ENCODE data around the gene WDFY2.
"Not testable (repeated sequence)": the region's sequence is repeated elsewhere in the genome, so short reads cannot be mapped to it uniquely, and the experiment has no call there.

WDFY2 gene, protein sequence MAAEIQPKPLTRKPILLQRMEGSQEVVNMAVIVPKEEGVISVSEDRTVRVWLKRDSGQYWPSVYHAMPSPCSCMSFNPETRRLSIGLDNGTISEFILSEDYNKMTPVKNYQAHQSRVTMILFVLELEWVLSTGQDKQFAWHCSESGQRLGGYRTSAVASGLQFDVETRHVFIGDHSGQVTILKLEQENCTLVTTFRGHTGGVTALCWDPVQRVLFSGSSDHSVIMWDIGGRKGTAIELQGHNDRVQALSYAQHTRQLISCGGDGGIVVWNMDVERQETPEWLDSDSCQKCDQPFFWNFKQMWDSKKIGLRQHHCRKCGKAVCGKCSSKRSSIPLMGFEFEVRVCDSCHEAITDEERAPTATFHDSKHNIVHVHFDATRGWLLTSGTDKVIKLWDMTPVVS

DNA sequence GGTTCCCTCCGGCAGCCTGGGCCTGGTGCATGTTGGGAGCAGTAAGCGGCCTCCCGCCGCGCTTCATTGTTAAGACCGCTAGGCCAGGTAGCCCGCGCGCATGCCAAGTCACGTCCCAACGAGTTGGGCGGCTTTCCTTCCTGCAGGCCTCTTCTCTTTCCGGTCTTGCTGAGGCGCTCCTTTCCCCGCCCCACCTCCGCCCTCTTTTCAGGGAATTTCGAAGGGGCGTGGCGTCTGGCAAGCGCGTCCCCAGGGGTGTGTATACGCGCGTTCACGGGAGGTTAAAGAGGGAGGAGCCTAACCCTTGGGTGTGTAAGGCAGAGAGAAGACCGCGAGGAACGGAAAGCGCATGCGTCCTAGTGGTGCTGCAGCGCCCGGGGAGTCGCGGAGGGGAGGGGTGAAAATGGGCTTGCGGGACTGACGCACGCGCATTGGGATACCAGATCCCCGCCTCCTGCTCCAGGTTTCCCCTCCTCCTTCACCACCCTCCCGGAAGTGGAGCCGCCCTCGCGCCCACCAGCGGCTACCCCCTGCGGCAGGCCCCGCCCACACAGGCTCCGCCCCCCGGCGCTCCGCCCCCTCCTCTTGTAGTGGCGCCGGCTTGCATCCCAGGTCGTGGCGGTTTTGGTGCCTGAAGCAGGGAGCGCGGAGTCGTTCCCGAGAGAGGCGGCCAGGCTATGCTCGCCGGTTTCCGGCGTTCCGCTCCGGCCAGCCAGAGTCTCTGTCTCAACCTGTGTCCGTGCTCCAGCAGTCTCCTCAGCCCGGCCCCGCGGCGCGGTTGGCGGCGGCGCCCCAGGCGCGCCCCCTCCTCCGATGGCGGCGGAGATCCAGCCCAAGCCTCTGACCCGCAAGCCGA lies at the start of gene WDFY2:
Gene WDFY2, plus strand, starts transcription at position 588 of the 856 bp plus-strand sequence. Its CDS starts 226 bp downstream, at position 814.
- DNase-seq = peak; percentile 99

DNA sequence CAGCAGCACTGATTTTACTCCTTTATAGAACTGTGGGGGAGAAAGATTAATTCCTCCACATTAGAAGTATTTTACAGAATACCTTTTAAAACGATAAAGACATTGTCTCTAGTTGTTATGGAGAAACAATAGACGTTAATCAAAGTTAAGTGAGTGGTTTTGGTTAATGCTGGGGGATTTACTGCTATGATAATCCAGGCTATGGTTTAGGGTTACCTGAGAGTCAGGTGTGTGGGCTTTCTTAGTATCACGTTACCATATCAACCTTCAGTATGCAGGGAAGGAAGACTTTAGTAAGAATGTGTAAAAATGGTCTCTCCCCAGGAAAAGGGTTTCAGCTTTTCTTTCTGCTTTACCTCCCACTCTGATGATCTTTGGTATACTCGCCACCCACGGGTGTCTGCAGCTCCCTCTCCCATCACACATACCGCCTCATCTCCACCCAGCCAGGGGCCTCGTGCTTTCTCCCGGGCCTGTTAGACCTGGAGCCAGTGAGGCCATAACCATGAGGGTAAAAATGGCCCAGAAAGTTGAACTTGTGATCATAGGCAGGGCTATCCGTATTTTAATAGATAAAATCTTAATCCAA lies 45.6 kb upstream of the WDFY2 start:
- DNase-seq = no peak

DNA sequence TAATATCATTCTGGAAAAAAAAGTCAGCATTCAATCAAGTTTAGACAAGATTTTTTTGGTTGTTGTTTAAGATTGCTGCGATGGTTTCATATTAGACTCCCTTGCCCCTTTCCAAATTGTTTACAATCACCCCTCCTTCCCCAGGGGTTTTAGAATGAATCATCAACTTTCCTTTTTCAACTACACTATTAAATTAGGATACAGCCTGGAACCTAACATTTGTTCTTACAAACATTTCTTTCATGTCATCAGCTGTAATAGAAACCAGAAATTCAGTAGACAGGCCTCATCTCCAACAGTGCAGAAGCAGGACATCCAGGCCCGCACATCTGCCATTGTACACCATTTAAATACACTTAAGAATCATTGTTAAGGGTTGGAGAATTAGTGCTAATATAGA lies 44.4 kb upstream of the WDFY2 start:
- no peak for DNase-seq

DNA sequence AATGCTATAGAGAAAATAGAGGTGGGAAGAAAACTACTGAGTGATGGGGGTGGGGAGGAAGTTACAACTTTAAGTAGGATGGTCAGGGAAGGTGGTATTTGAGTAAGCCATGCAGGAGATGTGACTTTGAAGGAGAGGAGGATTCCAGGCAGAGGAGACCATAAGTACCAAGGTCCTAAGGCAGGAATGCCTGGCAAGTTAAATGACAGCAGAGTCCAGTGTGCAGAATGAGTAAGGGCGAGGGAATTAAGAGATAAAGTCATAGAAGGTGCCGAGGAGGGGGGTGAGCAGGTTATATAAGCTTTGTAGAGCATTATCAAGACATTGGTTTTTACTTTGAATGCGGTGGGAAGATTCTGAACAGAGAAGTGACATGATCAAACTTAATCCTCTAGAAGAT lies 43.2 kb upstream of the WDFY2 start:
- DNase-seq = no peak

DNA sequence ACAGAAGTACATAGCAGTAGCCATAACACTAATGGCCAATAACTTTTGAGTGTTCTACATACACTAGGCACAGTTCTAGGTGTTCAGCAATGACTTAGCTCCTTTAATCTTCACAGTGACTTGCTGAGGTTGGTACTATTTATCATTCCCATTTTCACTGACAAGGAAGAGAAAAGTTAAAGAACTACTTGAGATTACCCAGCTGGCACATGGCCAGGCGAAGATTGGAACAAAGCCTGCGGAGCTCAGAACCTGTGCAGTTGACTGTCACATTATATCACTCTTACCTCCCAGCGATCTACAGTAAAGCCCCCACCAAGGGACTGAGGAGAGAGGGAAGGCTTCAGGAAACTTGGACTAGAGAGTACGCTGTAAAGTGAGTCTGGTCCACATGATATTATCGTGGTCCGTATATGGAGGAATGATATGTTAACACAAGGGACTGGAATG lies 42.4 kb upstream of the WDFY2 start:
- DNase-seq = no peak

DNA sequence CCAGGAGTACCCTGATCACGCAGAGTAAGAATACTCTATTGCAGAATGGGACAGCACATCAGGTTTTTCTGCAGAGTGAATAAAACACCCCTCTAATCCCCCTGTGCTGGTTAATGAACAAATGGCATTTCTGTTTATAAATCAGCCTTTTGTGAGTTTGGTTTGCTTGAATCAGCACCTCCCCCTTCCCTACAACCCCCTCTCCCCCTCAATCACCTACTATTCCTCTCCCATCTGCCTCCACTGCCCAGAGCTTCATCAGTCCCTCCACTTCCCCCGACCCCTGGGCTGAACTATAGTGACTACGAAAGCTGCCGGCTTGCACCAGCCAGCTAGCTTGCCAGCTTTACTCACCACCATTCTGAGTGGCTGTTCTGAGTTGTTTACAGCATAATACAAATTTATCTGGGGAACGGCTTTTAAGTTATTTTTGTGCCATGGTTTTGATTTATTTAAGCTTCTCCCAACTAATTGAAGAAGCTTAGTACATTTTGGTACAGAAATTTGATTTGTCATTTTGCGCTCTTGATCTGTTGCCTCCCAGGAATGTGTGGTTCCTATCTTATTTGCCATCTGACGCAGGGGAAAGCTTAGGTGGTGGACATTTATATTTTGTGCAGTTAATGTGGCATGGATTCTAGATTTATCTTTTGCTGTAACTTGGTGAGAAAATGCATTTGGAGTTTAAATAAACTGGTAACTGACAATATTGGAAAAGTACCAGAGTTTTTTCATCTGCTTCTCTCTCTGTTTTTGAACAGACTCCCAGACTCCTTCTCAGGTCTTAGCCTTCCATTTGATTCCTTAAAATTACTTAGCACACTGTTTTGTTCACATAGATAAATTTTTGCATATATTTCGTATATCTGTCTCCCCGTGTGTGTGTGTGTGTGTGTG lies 41.7 kb upstream of the WDFY2 start:
- DNase-seq = no peak

DNA sequence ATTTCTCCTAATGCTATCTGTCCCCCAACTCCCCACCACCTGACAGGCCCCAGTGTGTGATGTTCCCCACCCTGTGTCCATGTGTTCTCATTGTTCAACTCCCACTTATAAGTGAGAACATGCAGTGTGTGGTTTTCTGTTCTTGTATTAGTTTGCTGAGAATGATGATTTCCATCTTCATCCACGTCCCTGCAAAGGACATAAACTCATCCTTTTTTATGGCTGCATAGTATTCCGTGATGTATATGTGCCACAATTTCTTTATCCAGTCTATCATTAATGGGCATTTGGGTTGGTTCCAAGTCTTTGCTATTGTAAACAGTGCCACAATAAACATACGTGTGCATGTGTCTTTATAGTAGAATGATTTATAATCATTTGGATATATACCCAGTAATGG lies 38.8 kb upstream of the WDFY2 start:
- DNase-seq = not testable (repeated sequence)

DNA sequence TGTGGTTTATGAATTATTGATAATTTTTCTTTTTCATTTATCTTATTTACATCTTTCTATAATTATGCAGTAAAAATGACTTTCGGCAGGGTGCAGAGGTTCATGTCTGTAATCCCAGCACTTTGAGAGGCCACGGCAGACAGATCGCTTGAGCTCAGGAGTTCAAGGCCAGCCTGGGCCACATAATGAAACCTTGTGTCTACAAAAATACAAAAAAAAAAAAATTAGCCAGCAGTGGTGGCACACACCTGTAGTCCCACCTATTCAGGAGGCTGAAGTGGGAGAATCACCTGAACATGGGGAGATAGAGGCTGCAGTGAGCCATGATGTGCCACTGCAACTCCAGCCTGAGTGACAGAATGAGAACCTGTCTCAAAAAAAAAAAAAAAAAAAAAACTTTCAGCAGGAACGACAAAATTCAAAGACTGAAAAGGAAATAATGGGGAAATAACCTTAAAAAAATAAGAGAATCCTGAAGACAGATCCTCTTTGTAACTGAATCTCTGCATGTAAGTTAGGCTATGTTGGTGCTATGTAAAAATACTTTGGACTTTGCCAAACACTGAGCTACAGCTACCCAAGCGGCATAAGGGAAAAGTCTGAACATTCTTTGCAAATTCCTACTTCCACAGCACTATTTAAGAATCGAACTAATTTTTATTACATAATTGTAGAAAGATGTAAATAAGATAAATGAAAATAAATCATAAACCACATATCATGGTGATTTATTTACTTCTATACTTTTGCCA lies 36.7 kb upstream of the WDFY2 start:
- no peak for DNase-seq

DNA sequence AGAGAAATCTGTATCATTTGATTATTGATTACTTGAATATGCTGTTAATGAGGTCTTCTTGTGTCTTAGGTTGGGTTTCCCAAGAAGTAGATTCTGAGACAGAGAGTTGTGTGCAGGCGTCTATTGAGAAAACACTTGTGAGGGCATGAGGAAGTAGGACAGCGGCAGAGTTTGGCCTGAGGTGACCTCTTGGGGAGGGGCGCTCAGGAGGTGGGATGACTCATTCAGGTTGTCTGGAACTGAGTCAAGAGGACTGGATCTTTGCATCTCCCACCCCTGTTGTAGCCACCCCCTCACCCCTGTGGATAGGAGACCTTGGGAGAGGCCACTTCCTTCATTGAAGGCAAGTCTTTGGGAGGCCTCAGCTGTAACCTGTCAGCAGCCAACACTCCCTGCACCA lies 35.2 kb upstream of the WDFY2 start:
- no peak for DNase-seq

DNA sequence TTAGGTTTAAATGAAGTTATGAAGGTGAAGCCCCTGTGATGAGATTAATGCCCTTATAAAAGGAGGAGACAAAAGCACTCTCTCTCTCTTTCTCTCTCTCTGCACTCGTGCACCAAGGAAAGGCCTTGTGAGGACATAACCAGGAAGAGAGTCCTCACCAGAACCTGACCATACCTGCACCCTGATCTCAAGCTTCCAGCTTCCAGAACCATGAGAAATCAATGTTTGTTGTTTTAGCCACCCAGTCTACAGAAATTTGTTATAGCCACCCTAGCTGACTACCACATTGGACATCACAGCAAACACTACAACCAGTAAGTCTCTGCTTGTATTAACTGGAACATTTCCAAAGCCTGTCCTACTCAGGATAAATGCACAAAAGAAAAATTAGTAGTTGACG lies 34.7 kb upstream of the WDFY2 start:
- DNase-seq = no peak

DNA sequence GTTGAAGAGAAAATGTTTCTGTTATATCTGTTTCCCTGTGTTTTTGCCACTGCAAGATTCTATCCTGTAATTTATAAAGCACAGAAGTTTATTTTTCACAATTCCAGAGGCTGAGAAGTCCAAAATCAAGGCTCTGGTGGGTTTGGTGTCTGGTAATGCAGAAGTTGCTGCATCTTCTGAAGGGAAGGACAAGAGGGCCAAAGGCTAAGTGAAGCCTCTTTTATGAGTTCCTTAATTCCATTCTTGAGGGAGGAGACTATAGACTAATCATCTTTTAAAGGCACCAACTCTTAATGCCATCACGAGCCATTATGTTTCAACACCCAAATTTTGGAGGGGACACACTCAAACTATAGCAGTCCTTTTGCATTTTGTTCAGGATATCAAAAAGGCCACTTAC lies 34.1 kb upstream of the WDFY2 start:
- no peak for DNase-seq

DNA sequence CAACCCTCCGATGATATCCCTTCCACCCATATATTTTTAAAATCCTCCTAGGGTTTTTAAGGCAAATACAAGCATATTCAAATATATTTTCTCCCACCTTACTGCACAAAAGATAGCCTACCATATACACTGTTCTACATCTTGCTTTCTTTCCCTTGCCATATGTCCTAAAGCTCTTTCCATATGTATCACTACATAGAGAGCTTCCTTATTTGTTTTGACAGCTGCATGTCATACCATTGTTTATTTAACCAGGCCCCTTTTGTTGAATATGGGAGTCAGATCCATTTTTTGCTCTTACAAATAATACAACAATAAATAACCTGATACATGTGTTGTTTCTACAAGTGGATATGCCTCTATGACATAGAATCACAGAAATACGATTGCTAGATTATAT lies 32.8 kb upstream of the WDFY2 start:
- DNase-seq = no peak

DNA sequence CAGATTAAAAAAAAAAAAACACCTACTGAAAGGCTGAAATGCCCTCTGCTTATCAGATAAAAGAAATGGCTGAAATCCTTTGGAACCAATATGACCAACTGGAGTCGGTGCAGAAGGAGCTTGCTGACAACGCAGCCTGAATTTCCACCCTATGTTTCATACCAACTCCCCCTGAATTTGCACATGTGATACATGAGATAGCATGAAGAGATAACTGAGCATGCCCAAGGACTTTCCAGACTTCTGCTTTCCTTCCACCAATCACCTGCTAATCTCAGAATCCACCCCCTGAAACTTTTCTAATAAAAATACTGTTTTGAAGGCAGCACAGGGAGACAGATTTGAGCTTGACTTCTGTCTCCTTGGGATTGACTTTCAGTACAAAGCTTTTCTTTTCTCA lies 32.2 kb upstream of the WDFY2 start:
- DNase-seq = no peak

DNA sequence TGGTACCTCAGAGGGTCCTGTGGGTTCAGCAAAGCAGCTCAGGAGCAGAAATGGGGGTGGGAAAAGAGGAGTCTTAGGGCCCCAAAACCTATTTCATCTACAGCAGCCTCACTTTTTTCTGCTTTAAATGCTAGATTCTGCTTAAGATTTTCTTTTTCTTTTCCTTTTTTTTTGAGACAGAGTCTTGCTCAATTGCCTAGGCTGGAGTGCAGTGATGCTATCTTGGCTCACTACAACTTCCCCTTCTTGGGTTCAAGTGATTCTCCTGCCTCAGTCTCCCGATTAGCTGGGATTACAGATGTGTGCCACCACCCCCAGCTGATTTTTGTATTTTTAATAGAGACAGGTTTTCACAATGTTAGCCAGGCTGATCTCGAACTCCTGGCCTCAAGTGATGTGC lies 30.7 kb upstream of the WDFY2 start:
- no peak for DNase-seq

DNA sequence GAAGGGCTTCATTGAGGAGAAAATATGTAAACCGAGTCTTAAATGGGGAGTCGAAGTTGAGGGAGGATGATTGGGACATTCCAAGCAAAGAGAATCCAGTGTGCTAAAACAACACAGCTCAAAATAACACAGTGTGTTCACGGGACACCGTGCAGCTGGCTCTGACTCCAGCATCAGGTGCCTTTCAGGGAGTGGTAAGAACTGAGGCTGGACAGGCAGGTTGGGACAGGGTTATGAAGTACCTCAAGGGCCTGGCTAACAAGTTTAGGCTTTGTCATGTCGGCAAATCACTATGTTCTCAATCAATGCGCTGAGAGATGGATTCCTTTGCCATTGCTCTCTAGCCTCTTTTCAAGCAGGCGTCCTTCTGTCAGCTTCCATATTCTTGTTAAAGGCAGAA lies 27.5 kb upstream of the WDFY2 start:
- DNase-seq = no peak

DNA sequence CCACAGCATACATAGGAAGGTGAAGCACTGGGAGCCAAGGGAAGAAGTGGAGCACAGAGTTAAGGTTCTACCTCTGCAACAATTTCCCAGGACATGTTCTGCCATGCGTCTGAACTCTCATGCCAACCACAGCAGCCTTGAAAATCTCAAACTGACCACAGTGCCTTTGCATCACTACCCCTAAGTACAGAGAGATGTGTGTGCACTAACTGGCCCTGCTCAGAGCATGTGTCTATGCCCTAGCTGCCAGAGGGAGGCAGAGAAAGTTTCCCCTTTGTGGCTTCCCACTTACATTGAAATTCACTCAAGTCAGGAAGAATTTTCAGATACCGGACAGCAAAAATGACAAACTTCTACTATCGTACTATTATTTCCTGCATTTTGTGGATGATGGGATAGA lies 26.8 kb upstream of the WDFY2 start:
- DNase-seq = no peak

DNA sequence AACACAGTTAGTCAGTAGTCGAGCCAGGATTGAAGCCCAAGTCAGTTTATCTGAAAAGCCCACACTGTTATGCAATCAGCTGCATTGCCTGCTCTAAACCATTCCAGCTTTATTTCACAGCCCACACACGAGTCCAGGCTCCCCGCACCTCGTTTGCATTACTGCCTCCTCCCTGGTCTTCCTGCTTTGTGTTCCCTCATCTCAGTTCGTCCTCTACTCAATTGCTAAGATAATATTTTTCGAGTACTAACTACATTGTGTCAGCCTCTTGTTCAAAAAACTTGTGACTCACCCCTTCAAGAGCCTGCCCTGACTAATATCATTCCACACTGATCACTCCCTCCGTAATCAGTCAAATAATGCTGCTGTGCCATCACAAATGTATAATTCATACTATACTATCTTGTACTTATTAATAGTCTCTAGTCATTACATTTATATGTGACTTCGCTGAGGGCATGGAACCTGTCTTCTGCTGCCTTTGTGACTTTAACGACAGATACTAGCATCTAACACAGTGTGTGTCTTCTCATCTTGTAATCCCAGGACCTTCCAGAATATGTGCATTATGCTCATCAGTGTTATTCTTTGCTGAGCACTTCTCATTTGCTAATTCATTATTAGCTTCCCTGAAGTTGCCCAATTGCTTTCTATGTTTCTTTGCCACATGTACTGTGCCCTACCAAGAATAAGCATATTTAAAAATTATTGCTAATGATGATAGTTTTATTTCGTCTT lies 26.2 kb upstream of the WDFY2 start:
- DNase-seq = no peak

DNA sequence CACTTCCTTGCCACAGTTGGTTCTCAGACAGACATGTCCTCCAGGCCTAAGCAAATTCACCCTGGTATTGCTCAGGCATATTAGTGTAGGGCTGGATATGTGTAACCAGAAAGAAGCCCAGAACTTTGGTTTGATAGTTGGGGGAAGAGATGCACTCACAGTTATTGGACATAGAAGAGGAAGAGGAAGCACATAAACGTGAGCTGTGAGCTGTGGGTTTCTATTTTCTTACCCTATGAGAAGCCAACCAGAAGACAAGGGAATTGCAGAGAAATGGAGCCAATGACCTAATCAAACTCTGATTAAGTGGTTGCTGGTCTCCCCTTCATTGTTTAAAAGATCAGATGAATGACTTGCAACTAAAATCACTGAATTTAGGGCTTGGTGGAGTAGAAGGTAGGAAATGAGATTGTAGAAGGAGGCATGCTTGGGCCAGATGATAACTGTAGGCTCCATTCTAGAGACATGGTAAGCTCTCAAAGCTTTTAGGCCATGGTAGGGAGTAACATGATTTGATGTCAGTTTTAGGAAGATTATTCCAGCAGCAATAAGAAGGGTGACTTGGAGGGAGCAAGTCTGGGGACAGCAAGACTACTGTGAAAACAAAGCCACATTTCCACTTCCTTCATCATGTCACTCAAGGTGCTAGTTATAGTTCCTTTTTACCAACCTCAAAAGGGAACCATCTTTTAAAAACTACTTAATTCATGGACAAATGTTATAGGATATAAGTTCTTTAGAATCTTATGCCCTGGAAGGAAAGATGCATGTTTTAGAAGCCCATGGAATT lies 24.1 kb upstream of the WDFY2 start:
- no peak for DNase-seq

DNA sequence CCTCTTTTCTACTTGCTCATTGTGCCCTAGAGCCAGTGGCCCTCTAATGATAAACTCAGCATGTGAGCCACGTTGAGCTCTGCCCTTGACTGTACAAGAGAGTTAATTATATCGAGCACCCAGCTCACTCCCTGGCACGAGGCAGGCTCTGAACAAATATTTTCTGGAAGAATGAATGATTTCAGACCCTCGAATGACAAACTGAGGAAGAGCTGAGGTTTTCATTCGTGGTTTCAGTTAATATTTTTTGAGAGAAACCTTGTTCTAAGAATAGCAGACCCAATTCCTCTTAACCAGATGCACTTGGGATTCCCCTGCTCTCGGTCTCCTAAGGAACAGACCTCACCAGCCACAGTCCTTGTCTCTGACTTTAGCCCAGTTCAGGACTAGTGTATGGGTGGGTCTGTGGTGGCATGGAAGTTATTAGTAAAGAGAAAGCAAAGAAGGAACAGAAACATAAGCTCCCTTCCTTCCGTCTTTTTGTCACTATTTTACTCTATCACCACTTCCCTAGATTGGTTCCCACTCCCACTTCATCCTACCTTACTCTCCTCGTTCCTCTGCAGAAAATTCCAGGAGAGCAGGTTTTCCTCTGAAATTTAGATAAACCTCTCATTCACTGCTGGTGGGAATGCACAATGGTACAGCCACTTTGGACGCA lies 22.1 kb upstream of the WDFY2 start:
- no peak for DNase-seq

DNA sequence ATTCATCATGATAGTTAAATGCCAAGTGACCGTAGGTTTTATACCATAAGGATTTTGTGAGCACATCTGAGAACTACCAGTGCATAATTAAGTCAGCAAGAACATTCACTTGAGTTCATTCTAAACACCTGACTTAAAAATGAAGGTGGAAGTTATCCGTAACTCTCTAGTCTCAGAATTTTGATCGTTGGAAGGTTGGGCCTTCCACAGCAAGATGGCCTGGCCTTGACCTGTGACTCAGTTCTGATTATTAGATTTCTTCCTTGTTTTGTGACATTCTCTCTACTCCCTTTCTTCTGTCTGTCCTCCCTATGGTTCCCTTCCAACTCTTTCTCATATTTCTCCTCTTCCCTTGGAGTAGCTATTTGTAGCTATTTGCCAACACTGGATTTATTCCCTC lies 20.0 kb upstream of the WDFY2 start:
- no peak for DNase-seq

Data from activated effector memory CD4-positive, alpha-beta T cell treated with Interleukin-2 at 50 U/mL for 16 hours (primary cell).